GM10266 (cell line): ENCODE results near the gene NFATC1.

Source experiments
- DNase-seq: peaks from one replicate; pipeline ENCODE4 v3.0.0; 2012; ENCODE audit errors: extremely low spot score
- TF ChIP-seq, protein P1 (sequence below): IDR thresholded peaks from 2 replicates; pipeline ENCODE4 v1.5.1; 2012; ENCODE audit warnings: mild to moderate bottlenecking, low read depth; ENCODE audit not compliant: control insufficient read depth, insufficient read depth; ENCODE audit errors: missing control alignments

NFATC1 gene

DNA sequence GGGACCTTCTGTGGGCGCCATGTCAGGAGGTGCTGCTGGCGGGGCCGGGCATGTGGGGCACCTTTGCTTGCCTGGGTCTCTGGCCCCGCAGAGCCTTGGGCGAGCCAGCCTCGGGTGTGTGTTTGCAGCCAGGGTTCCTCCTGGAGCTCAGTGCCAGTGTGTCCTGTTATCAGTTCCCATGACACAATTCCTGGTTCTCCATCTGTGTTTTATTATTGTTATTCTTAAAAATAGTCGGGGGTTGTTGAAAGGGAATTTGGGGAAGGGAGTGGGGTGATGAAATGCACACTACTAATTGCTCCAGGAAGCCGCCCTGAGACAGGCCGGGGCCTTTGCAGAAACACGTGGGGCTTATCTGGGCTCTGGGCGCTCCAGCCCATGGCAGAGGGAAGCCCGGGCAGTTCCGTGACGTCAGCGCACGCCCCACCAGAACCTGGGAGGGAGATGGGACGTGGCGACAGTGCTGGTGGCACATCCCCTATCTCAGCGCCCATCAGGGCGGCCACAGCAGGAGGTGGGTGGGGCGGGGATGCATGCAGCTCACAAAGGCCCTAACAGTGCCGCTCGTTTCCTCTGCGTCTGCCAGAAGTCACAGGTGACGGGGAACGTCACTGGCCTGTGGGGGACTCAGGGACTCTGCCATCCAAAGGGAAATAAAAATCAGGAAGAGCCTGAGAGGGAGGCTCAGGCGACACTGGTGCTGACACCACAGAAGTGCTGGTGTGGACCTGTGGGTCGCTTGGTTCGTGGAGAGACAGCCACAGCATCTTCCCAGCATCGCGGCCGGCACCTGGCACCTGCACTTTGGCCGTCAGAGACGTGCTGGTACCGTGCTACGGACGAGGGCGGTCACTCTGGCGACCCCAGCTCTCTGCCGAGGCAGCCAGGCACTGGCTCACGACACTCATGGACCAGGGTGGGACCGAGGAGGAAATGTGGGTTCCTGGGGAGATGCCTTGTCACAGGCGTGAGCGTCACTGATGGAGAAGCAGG lies 131.0 kb downstream of the NFATC1 start:
- TF ChIP-seq, protein P1, sequence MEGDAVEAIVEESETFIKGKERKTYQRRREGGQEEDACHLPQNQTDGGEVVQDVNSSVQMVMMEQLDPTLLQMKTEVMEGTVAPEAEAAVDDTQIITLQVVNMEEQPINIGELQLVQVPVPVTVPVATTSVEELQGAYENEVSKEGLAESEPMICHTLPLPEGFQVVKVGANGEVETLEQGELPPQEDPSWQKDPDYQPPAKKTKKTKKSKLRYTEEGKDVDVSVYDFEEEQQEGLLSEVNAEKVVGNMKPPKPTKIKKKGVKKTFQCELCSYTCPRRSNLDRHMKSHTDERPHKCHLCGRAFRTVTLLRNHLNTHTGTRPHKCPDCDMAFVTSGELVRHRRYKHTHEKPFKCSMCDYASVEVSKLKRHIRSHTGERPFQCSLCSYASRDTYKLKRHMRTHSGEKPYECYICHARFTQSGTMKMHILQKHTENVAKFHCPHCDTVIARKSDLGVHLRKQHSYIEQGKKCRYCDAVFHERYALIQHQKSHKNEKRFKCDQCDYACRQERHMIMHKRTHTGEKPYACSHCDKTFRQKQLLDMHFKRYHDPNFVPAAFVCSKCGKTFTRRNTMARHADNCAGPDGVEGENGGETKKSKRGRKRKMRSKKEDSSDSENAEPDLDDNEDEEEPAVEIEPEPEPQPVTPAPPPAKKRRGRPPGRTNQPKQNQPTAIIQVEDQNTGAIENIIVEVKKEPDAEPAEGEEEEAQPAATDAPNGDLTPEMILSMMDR: no peak
- DNase-seq: no peak

DNA sequence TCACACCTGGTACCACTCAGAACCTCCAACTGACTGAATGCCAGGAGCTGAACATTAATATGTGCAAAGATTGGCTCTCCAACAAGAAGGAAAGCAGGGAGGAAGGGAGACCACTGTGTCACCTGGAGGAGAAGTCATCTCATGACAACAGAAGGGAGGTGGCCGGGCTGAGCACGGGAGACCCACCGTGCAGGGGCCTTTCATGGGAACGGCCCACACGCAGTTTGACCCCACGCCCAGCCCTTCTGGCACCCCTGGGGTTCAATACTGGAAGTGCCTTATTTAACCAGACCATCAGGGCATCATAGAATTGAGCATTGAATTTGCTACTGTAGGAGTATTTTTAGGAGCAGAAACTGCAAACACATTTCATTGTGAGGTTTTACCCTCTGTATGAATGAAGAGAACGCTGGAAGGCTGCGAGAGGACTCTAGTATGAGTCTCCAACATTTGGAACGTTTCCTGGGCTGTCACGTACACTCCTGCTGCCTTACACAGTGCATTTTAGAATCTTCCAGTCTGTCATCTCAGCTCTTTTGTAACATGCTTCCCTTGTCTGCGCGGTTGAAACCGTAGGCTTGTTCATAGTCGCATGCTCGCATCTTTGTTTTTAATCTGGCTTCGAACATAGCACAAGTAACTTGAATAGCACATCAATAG lies 132.1 kb downstream of the NFATC1 start:
- TF ChIP-seq, protein P1: no peak
- DNase-seq: no peak

DNA sequence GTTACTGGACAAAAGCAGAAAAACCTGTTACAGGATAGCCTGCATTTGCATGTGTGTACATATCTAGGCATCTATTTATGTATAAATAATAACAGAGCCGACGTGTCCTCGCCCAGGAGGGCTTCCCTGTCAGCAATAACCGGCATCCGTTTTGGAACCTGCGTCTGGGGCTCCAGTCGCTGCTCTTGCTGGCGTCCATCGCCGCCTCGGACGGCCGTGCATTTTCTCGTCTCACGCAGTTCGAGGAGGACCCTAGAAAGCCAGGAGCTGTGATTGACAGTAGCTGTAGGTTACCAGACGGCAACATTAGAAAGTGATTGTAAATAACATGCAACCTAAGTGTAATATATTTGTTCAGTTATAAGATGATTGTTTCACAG lies 132.6 kb downstream of the NFATC1 start:
- TF ChIP-seq, protein P1: no peak

DNA sequence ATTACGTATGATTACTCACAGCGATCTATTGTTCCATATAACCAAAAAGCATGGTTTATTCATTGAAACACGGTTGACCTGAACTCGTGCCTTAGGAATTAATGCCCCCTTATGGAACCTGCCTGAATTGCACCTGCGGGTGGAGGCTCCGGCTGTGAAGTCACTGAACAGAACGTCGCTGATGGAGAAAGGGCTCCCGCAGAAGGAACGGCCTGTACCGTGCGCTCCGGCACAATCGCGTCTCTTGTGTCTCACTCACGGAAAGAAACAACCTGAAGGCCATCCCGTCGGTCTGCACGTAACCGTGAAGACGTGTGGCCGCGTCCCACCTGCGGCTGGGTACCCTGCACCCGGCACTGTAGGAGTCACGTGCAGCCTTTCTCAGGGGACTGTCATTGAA lies 133.1 kb downstream of the NFATC1 start:
- peak; percentile 88 for DNase-seq
- TF ChIP-seq, protein P1: peak; percentile 90

More for the DNA sequence above, 132.6 kb downstream of the NFATC1 start:
- no peak for DNase-seq

GRCh38 chr18:79529296-79529695 lies 133.6 kb downstream of the NFATC1 start:
- TF ChIP-seq, protein P1: no peak

DNA sequence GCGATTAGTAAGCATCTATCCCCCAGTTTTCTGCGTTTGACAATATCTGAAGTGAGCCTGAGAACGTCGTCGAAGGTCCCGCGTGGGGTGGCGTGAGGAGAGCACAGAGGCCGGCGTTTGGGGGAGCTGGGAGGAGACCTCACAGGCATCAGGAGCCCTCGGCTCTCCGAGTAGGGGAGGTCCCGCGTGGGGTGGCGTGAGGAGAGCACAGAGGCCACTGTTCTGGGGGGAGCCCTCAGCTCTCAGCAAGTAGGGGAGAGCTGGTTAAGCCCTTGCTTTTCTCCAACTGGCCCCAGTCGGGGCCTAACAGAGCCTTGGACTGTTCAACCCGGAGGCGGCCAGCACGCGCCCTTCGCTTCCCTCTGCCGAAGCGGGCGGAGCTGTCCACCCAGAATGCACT lies 134.3 kb downstream of the NFATC1 start:
- DNase-seq: no peak
- TF ChIP-seq, protein P1: no peak

More at GRCh38 chr18:79529296-79529695, 133.6 kb downstream of the NFATC1 start:
- DNase-seq: no peak
